Prostate gland (tissue), 2 donors: ENCODE data around the gene CENPH. TPM values are rescaled to one million over a fixed set of nuclear protein-coding genes. Genes with fewer than 3 reads are reported as not detected.

Experiments
- DNase-seq: peaks from one replicate; pipeline ENCODE4 v3.0.0-alpha.2; 2019; ENCODE audit warnings: low spot score
- H3K27ac ChIP-seq, 2 donors: fragments of 200-600 bp; sonication (generic); 2 replicates each; pipeline ENCODE4 v1.5.1; 2017 to 2019
- H3K27me3 ChIP-seq: fragments of 200-600 bp; sonication (generic); replicated peaks from 2 replicates; pipeline ENCODE4 v1.5.1; 2019; ENCODE audit not compliant: insufficient read depth
- H3K36me3 ChIP-seq, 2 donors: fragments of 200-600 bp; sonication (generic); 1 replicate in 1 of 2; 2 replicates in 1 of 2; pipeline versions ENCODE4 v1.5.1 to v1.8.1; 2017 to 2019
- H3K4me1 ChIP-seq: fragments of 200-600 bp; sonication (generic); replicated peaks from 2 replicates; pipeline ENCODE4 v1.5.1; 2019
- H3K4me3 ChIP-seq, 2 donors: fragments of 200-600 bp; sonication (generic); 2 replicates each; pipeline ENCODE4 v1.5.1; 2017 to 2019
- H3K9me3 ChIP-seq: fragments of 200-600 bp; sonication (generic); 2 replicates; pipeline ENCODE4 v1.5.1; 2017
- CTCF ChIP-seq, 4 experiments: fragments of 200-600 bp in 2 of 4; fragments of 450-650 bp in 2 of 4; sonication (generic) in 2 of 4; IDR thresholded peaks; 1 replicate in 3 of 4; 2 replicates in 1 of 4; pipeline ENCODE4 v1.5.1; 2016 to 2019; ENCODE audit warnings: antibody characterized with exemption in 4 of 4, mild to moderate bottlenecking in 2 of 4, moderate library complexity in 2 of 4
- POLR2A ChIP-seq: fragments of 450-650 bp; IDR thresholded peaks from one replicate; pipeline ENCODE4 v1.6.1; 2016; ENCODE audit warnings: antibody characterized with exemption, mild to moderate bottlenecking
- POLR2AphosphoS5 ChIP-seq: sonication (generic); formaldehyde crosslinking; IDR thresholded peaks from one replicate; pipeline ENCODE4 v1.6.1; 2017; ENCODE audit warnings: antibody characterized with exemption
- WGBS: methylation state at CpG from one replicate; pipeline ENCODE4 v1.1.5; 2018; 5-methylcytosine and 5-hydroxymethylcytosine counted together
- intact Hi-C: fragments of 100-400 bp; cut with DNase I; formaldehyde crosslinking; loops from one replicate; pipeline ENCODE4 v1.14.2; 2022
- total RNA-seq, 2 donors: library from RNA; depleted of rRNA; stranded (reverse); fragments of >200 nt; gene quantifications; one replicate each; pipeline ENCODE4 v1.1.0, GENCODE V29; 2016

Gene CENPH
- total RNA-seq, 2 donors from 2014 or later, result 5.3 to 17.4 TPM

- H3K27me3 ChIP-seq, result no peaks in the 10 kb centered on the region
- no peak for TF ChIP-seq POLR2A
- TF ChIP-seq CTCF (IDR thresholded peaks at IDR 0.05), result no peak
- TF ChIP-seq POLR2AphosphoS5, result no peak
- no peaks in the 10 kb centered on the region for H3K36me3 ChIP-seq
- no peaks in the 10 kb centered on the region for H3K4me1 ChIP-seq
- H3K9me3 ChIP-seq, result no peaks in the 10 kb centered on the region
- no peak overlapping the region for H3K4me3 ChIP-seq
- 88% methylated on average over 2 of the region's 2 CpGs for WGBS
- no peak for DNase-seq
- intact Hi-C loops, result loop anchor here (10.0 kb wide), 1 partner anchor 115 kb away; the partner anchor contains the start of gene SLC30A5
- H3K27ac ChIP-seq, result no peak overlapping the region
Measured at GRCh38 chr5:69209602-69210001, 20.2 kb downstream of the CENPH start.

GRCh38 chr5:69211200-69211599 is 21.8 kb downstream of the CENPH start:
- no peak for DNase-seq
- WGBS, result 85% methylated on average over 2 of the region's 2 CpGs
- Histone ChIP-seq H3K4me3 (no peak overlapping the region), H3K27ac (no peak overlapping the region), H3K36me3 (no peaks in the 10 kb centered on the region), H3K9me3 (no peaks in the 10 kb centered on the region), H3K4me1 (no peaks in the 10 kb centered on the region), H3K27me3 (no peaks in the 10 kb centered on the region)
- intact Hi-C loops, result loop anchor here (10.0 kb wide), 1 partner anchor 116 kb away; the partner anchor contains the start of gene SLC30A5
- no peak for TF ChIP-seq CTCF (IDR thresholded peaks at IDR 0.05)
- no peak for TF ChIP-seq POLR2AphosphoS5

GRCh38 chr5:69212022-69212421 is 22.6 kb downstream of the CENPH start:
- DNase-seq, result no peak
- WGBS, result 88% methylated on average over 2 of the region's 2 CpGs
- Histone ChIP-seq H3K36me3 (no peaks in the 10 kb centered on the region), H3K4me3 (no peak overlapping the region), H3K9me3 (no peaks in the 10 kb centered on the region), H3K4me1 (no peaks in the 10 kb centered on the region), H3K27me3 (no peaks in the 10 kb centered on the region), H3K27ac (no peak overlapping the region)
- intact Hi-C loops, result loop anchor here (10.0 kb wide), 1 partner anchor 117 kb away; the partner anchor contains the start of gene SLC30A5
- TF ChIP-seq POLR2AphosphoS5 (no peak), CTCF (IDR thresholded peaks at IDR 0.05) (no peak), POLR2A (no peak)

- Histone ChIP-seq H3K4me1 (no peaks in the 10 kb centered on the region), H3K36me3 (no peaks in the 10 kb centered on the region), H3K9me3 (no peaks in the 10 kb centered on the region), H3K27ac (no peak overlapping the region), H3K4me3 (no peak overlapping the region), H3K27me3 (no peaks in the 10 kb centered on the region)
- 100% methylated on average over 4 of the region's 4 CpGs for WGBS
- intact Hi-C loops, result loop anchor here (10.0 kb wide), 1 partner anchor 119 kb away; the partner anchor contains the start of gene SLC30A5
- DNase-seq, result no peak
- no peak for TF ChIP-seq CTCF (IDR thresholded peaks at IDR 0.05)
- TF ChIP-seq POLR2AphosphoS5, result no peak
- TF ChIP-seq POLR2A, result no peak
Measured at GRCh38 chr5:69213513-69214215, 24.3 kb downstream of the CENPH start.

- Histone ChIP-seq H3K9me3 (no peaks in the 10 kb centered on the region), H3K4me3 (peak overlapping the region; percentile 77 to 91), H3K4me1 (peaks cover 4% of the 10 kb centered on the region), H3K36me3 (no peaks in the 10 kb centered on the region), H3K27ac (peak overlapping the region in 1 of 2 donors; percentile 86), H3K27me3 (no peaks in the 10 kb centered on the region)
- 55% methylated on average over 6 of the region's 6 CpGs for whole genome bisulfite sequencing
- intact Hi-C loops, result loop anchor here (10.0 kb wide), 1 partner anchor 122 kb away; the partner anchor contains the start of gene SLC30A5
- no peak for TF ChIP-seq CTCF (IDR thresholded peaks at IDR 0.05)
- DNase-seq, result no peak
Measured at GRCh38 chr5:69217151-69217511, 27.7 kb downstream of the CENPH start.
